22Rv1 (cell line): ENCODE data around the gene HAUS7.

Source experiments
- H3K27ac ChIP-seq: fragments of 450-650 bp; 2 replicates; pipeline ENCODE4 v1.5.1; 2017
- CTCF ChIP-seq: fragments of 450-650 bp; IDR thresholded peaks from 2 replicates; pipeline ENCODE4 v1.5.1; 2017; ENCODE audit warnings: mild to moderate bottlenecking
- ZFX ChIP-seq: fragments of 450-650 bp; IDR thresholded peaks from 2 replicates; pipeline ENCODE4 v1.6.1; 2017; ENCODE audit warnings: antibody characterized with exemption, borderline replicate concordance

The HAUS7 gene

GRCh38 chrX:153455571-153455970 lies 14.8 kb downstream of the HAUS7 start:
- TF ChIP-seq CTCF: no peak
- TF ChIP-seq ZFX: no peak

GRCh38 chrX:153454901-153455550 lies 15.3 kb downstream of the HAUS7 start:
- no peak overlapping the region for H3K27ac ChIP-seq
- TF ChIP-seq ZFX (no peak), CTCF (no peak)

More at GRCh38 chrX:153455571-153455970, 14.8 kb downstream of the HAUS7 start:
- no peak overlapping the region for H3K27ac ChIP-seq

GRCh38 chrX:153450949-153451277 lies 19.5 kb downstream of the HAUS7 start:
- TF ChIP-seq CTCF (no peak), ZFX (no peak)
- H3K27ac ChIP-seq: no peak overlapping the region

GRCh38 chrX:153450114-153450948 lies 20.0 kb downstream of the HAUS7 start:
- no peak for TF ChIP-seq ZFX
- no peak overlapping the region for H3K27ac ChIP-seq

- TF ChIP-seq CTCF: no peak
- no peak for TF ChIP-seq ZFX
- no peak overlapping the region for H3K27ac ChIP-seq
These were observed 20.8 kb downstream of the HAUS7 start for GRCh38 chrX:153449368-153450113.

- H3K27ac ChIP-seq: no peak overlapping the region
- TF ChIP-seq ZFX (no peak), CTCF (no peak)
These were observed 21.6 kb downstream of the HAUS7 start for GRCh38 chrX:153448556-153449367.

- TF ChIP-seq CTCF: no peak
- TF ChIP-seq ZFX: no peak
- H3K27ac ChIP-seq: no peak overlapping the region
These were observed 22.8 kb downstream of the HAUS7 start for GRCh38 chrX:153447581-153447960.
